ENCODE measurements around the gene RTBDN.

The RTBDN gene

GRCh38 chr19:12873891-12874745 is 39.7 kb upstream of the RTBDN start:
- no peak overlapping the region for H3K4me3 ChIP-seq (replicated peaks; ENCODE audit: low read depth, low read length)
- no peaks in the 10 kb centered on the region for H3K27me3 ChIP-seq (replicated peaks; ENCODE audit: control insufficient read depth, insufficient read depth, low read length)
- peaks cover 5% of the 10 kb centered on the region for H3K36me3 ChIP-seq (ENCODE audit: control insufficient read depth, insufficient read depth, low read length)
- no peak for TF ChIP-seq CTCF (IDR thresholded peaks at IDR 0.05; ENCODE audit: insufficient read depth, low read length, poor library complexity, severe bottlenecking)
- DNase-seq (ENCODE audit: extremely low read depth, insufficient read length), result no peak

GRCh38 chr19:12872941-12873890 is 38.8 kb upstream of the RTBDN start:
- no peak for TF ChIP-seq CTCF (IDR thresholded peaks at IDR 0.05; ENCODE audit: insufficient read depth, low read length, poor library complexity, severe bottlenecking)
- Histone ChIP-seq H3K27me3 (replicated peaks; ENCODE audit: control insufficient read depth, insufficient read depth, low read length) (no peaks in the 10 kb centered on the region), H3K4me3 (replicated peaks; ENCODE audit: low read depth, low read length) (no peak overlapping the region), H3K36me3 (ENCODE audit: control insufficient read depth, insufficient read depth, low read length) (peaks cover 2% of the 10 kb centered on the region)
- DNase-seq (ENCODE audit: extremely low read depth, insufficient read length), result no peak

GRCh38 chr19:12872255-12872654 is 37.9 kb upstream of the RTBDN start:
- H3K36me3 ChIP-seq (ENCODE audit: control insufficient read depth, insufficient read depth, low read length), result no peaks in the 10 kb centered on the region; the same call in none of the 2 replicates
- no peak for DNase-seq (ENCODE audit: extremely low read depth, insufficient read length)
- TF ChIP-seq CTCF (IDR thresholded peaks at IDR 0.05; ENCODE audit: insufficient read depth, low read length, poor library complexity, severe bottlenecking), result no peak
- H3K27me3 ChIP-seq (replicated peaks; ENCODE audit: control insufficient read depth, insufficient read depth, low read length), result no peaks in the 10 kb centered on the region
- no peak overlapping the region for H3K4me3 ChIP-seq (replicated peaks; ENCODE audit: low read depth, low read length)

DNA sequence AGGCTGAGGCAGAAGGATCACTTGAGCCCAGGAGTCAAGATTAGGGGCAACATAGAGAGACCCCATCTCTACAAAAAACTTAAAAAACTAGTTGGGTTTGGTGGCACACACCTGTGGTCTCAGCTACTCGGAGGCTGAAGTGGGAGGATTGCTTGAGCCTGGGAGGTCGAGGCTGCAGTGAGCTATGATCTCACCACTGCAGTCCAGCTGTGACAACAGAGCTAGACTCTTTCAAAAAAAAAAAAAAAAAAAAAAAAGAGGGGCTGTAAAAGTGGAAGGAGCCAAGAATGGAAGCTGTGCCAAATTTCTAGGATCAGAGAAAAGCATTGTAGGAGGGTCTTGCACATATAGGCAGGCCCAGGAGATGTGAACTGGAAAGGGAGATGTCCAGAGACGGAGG is 37.3 kb upstream of the RTBDN start:
- DNase-seq (ENCODE audit: extremely low read depth, insufficient read length), result no peak
- TF ChIP-seq CTCF (IDR thresholded peaks at IDR 0.05; ENCODE audit: insufficient read depth, low read length, poor library complexity, severe bottlenecking), result no peak
- Histone ChIP-seq H3K4me3 (replicated peaks; ENCODE audit: low read depth, low read length) (no peak overlapping the region), H3K36me3 (ENCODE audit: control insufficient read depth, insufficient read depth, low read length) (no peaks in the 10 kb centered on the region; the same call in none of the 2 replicates), H3K27me3 (replicated peaks; ENCODE audit: control insufficient read depth, insufficient read depth, low read length) (no peaks in the 10 kb centered on the region)

GRCh38 chr19:12868540-12869112 is 34.2 kb upstream of the RTBDN start:
- Histone ChIP-seq H3K4me3 (replicated peaks; ENCODE audit: low read depth, low read length) (no peak overlapping the region), H3K36me3 (ENCODE audit: control insufficient read depth, insufficient read depth, low read length) (no peaks in the 10 kb centered on the region), H3K27me3 (replicated peaks; ENCODE audit: control insufficient read depth, insufficient read depth, low read length) (no peaks in the 10 kb centered on the region)
- TF ChIP-seq CTCF (IDR thresholded peaks at IDR 0.05; ENCODE audit: insufficient read depth, low read length, poor library complexity, severe bottlenecking), result no peak
- no peak for DNase-seq (ENCODE audit: extremely low read depth, insufficient read length)
